DOHH2 (cell line): ENCODE results near the gene RPL13A.
"Not testable (repeated sequence)": the region's sequence is repeated elsewhere in the genome, so short reads cannot be mapped to it uniquely, and the experiment has no call there.

Experiments
- H3F3A ChIP-seq: fragments of 200-600 bp; sonication (generic), shearing (Covaris generic); 2 replicates; pipeline ENCODE4 v1.6.0; 2016; ENCODE audit warnings: antibody characterized with exemption, mild to moderate bottlenecking; ENCODE audit not compliant: control insufficient read depth, insufficient read depth
- H3K27ac ChIP-seq: fragments of 200-600 bp; sonication (generic); 2 replicates; pipeline ENCODE4 v1.5.1; 2014; ENCODE audit warnings: low read depth, mild to moderate bottlenecking, low read length, moderate library complexity
- H3K27me3 ChIP-seq: fragments of 200-600 bp; sonication (generic); 2 replicates; pipeline ENCODE4 v1.6.1; 2014; ENCODE audit warnings: mild to moderate bottlenecking, low read length, mixed read lengths; ENCODE audit not compliant: control insufficient read depth
- H3K36me3 ChIP-seq: fragments of 200-600 bp; sonication (generic); 2 replicates; pipeline ENCODE4 v1.6.1; 2014; ENCODE audit warnings: mild to moderate bottlenecking, low read length, moderate library complexity, mixed read lengths; ENCODE audit not compliant: control insufficient read depth
- H3K4me1 ChIP-seq: fragments of 200-600 bp; sonication (generic); 2 replicates; pipeline ENCODE4 v1.6.1; 2014; ENCODE audit warnings: mild to moderate bottlenecking, low read length, mixed read lengths; ENCODE audit not compliant: control insufficient read depth
- H3K4me2 ChIP-seq: fragments of 200-600 bp; sonication (generic); 2 replicates; pipeline ENCODE4 v1.6.0; 2014; ENCODE audit warnings: mild to moderate bottlenecking, low read length, moderate library complexity
- H3K4me3 ChIP-seq: fragments of 200-600 bp; sonication (generic); 2 replicates; pipeline ENCODE4 v1.5.1; 2014; ENCODE audit warnings: mild to moderate bottlenecking, low read length, mixed read lengths
- H3K79me2 ChIP-seq: fragments of 200-600 bp; sonication (generic); 2 replicates; pipeline ENCODE4 v1.6.1; 2014; ENCODE audit warnings: mild to moderate bottlenecking, low read length, mixed read lengths; ENCODE audit not compliant: control insufficient read depth
- H3K9me2 ChIP-seq: fragments of 200-600 bp; sonication (generic); replicated peaks from 2 replicates; pipeline ENCODE4 v1.6.1; 2014; ENCODE audit warnings: mild to moderate bottlenecking, low read length, mixed read lengths; ENCODE audit not compliant: control insufficient read depth
- H3K9me3 ChIP-seq: fragments of 200-600 bp; sonication (generic); 2 replicates; pipeline ENCODE4 v1.6.1; 2014; ENCODE audit warnings: antibody characterized with exemption, low read length, mixed read lengths; ENCODE audit not compliant: control insufficient read depth, insufficient read depth
- H4K20me1 ChIP-seq: fragments of 200-600 bp; sonication (generic); 2 replicates; pipeline ENCODE4 v1.6.0; 2014; ENCODE audit warnings: low read depth, mild to moderate bottlenecking, antibody characterized with exemption, low read length, moderate library complexity; ENCODE audit not compliant: control insufficient read depth, insufficient read depth
- EZH2phosphoT487 ChIP-seq: fragments of 200-600 bp; sonication (generic); IDR thresholded peaks from 2 replicates; pipeline ENCODE4 v1.6.1; 2017; ENCODE audit warnings: borderline replicate concordance, mild to moderate bottlenecking, antibody characterized with exemption, low read length, moderate library complexity, mixed read lengths
- TF ChIP-seq, protein P1 (sequence below): fragments of 200-600 bp; sonication (generic); IDR thresholded peaks from one replicate; pipeline ENCODE4 v1.5.1; 2014; ENCODE audit warnings: antibody characterized with exemption, mild to moderate bottlenecking, low read depth, low read length; ENCODE audit not compliant: poor library complexity, severe bottlenecking

RPL13A gene

DNA sequence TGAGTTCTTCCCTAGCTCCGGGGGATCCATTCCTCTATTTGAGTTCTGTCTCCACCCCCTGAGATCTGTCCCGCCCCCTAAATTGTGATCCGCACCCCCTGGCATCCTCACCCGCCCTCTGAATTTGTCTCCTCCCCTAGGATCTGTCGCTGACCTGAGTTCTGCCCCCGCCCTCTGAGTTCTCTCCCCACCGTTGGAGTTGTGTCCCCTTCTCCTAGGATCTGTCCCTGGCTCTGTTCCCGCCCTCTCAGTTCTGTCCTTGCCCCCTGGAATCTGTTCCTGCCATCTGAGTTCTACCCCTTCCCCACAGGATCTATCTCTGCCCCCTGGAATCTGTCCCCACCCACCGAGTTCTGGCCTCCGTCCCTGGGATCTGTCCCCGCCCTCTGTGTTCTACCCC, 45.1 kb upstream of the RPL13A start:
- H3K4me2 ChIP-seq: peak overlapping the region; percentile 99
- H4K20me1 ChIP-seq: no peaks in the 10 kb centered on the region
- H3K27me3 ChIP-seq: peaks cover 46% of the 10 kb centered on the region
- no peak overlapping the region for H3K27ac ChIP-seq
- no peaks in the 10 kb centered on the region for H3K9me3 ChIP-seq
- H3K4me3 ChIP-seq: peak overlapping the region; percentile 88; the same call in 1 of the 2 replicates
- H3K79me2 ChIP-seq: no peaks in the 10 kb centered on the region
- TF ChIP-seq, protein P1, sequence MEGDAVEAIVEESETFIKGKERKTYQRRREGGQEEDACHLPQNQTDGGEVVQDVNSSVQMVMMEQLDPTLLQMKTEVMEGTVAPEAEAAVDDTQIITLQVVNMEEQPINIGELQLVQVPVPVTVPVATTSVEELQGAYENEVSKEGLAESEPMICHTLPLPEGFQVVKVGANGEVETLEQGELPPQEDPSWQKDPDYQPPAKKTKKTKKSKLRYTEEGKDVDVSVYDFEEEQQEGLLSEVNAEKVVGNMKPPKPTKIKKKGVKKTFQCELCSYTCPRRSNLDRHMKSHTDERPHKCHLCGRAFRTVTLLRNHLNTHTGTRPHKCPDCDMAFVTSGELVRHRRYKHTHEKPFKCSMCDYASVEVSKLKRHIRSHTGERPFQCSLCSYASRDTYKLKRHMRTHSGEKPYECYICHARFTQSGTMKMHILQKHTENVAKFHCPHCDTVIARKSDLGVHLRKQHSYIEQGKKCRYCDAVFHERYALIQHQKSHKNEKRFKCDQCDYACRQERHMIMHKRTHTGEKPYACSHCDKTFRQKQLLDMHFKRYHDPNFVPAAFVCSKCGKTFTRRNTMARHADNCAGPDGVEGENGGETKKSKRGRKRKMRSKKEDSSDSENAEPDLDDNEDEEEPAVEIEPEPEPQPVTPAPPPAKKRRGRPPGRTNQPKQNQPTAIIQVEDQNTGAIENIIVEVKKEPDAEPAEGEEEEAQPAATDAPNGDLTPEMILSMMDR: no peak
- TF ChIP-seq EZH2phosphoT487: no peak
- H3K36me3 ChIP-seq: peaks cover 11% of the 10 kb centered on the region
- peaks cover 9% of the 10 kb centered on the region for H3F3A ChIP-seq
- H3K4me1 ChIP-seq: peaks cover 21% of the 10 kb centered on the region
- no peaks in the 10 kb centered on the region for H3K9me2 ChIP-seq

DNA sequence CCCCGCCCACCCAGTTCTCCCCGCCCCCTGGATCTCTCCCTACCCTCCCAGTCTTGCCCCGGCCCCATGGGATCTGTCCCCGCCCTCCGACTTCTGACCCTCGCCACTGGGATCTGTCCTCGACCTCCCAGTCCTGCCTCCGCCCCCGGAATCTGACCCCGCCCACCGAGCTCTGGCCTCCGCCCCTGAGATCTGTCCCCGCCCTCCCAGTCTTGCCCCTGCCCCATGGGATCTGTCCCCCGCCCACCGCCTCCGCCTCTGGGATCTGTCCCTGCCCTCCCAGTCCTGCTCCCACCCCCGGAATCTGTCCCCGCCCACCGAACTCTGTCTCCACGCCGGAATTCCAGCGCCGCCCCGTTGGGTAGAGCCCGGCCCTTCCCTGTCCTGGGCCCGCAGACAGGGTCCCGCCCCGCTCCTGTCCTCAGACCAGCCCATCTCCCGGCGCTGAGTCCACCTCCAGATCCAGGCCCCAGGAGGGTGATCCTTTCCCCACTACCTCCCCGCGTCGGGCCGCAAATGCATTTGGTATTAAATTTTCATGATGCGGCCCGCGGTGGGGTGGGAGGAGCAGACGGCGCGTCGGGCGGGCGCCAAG, 44.5 kb upstream of the RPL13A start:
- Histone ChIP-seq H3K79me2 (no peaks in the 10 kb centered on the region; the same call in 1 of the 2 replicates), H3K4me2 (peak overlapping the region; percentile 99), H3K9me3 (no peaks in the 10 kb centered on the region), H3K4me3 (peak overlapping the region; percentile 88), H3F3A (peaks cover 9% of the 10 kb centered on the region), H3K4me1 (peaks cover 23% of the 10 kb centered on the region), H3K9me2 (no peaks in the 10 kb centered on the region), H4K20me1 (no peaks in the 10 kb centered on the region), H3K27me3 (peaks cover 41% of the 10 kb centered on the region), H3K36me3 (peaks cover 16% of the 10 kb centered on the region), H3K27ac (peak overlapping the region; percentile 39; the same call in 1 of the 2 replicates)
- TF ChIP-seq, protein P1: no peak
- TF ChIP-seq EZH2phosphoT487: no peak

DNA sequence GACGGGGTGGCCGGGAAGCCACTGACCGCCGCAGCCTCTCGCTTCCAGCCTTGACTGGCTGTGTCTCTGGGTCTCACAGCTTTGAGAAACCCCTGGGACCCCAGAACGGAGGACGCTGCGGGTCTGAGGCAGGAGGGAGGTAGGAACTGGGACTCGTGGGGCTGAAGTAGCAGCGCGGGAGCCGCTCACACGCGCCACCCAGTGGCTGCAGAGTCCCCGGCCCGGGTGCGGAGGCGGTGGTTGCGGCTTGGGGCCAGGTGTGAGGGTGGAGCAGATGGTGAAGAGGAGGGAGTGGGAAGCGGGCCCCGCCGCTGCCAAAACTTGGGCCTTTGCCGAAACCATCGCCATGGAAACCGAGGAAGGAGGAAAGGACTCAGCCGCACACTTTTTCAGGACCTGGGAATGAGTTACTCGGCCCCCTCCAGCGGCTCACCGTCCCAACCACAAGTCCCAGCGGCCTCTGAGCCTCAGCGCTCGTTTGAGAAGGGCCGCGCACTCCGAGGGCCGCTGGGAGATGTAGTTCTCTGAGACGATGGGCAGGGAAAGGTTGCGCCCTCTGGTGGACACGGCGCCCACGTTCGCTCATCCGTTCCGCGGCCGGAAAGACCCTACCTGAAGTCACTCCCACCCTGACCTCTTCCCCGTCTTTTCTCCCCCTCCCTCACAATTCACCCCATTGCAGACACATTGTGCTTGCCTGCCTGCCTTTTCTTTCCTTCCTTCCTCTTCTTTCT, 43.9 kb upstream of the RPL13A start:
- Histone ChIP-seq H3K27ac (peak overlapping the region; percentile 39; the same call in 1 of the 2 replicates), H3K4me2 (peak overlapping the region; percentile 99), H3K79me2 (peaks cover 3% of the 10 kb centered on the region), H3K9me3 (no peaks in the 10 kb centered on the region), H3K27me3 (peaks cover 34% of the 10 kb centered on the region), H3F3A (peaks cover 9% of the 10 kb centered on the region), H3K4me3 (peak overlapping the region; percentile 88), H3K36me3 (peaks cover 23% of the 10 kb centered on the region), H4K20me1 (no peaks in the 10 kb centered on the region), H3K4me1 (peaks cover 24% of the 10 kb centered on the region), H3K9me2 (no peaks in the 10 kb centered on the region)
- no peak for TF ChIP-seq EZH2phosphoT487
- TF ChIP-seq, protein P1: peak; percentile 96

DNA sequence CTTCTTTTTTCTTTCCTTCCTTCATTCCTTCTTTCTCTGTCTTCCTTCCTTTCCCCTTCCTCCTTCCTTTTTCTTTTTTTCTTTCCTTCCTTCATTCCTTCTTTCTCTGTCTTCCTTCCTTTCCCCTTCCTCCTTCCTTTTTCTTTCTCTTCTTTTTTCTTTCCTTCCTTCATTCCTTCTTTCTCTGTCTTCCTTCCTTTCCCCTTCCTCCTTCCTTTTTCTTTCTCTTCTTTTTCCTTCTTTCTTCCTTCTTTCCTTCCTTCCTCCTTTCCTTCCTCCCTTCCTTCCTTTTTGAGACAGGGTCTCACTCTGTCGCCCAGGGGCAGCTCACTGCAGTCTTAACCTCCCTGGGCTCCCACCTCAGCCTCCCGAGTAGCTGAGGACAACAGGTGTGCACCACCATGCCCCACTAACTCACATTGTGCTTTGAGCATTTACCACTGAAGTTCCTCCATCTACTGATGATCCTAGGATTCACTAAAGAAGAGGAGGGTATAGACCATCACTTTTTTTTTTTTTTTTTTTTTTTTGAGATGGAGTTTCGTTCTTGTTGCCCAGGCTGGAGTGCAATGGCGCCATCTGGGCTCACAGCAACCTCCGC, 43.2 kb upstream of the RPL13A start:
- H3K27ac ChIP-seq, H4K20me1 ChIP-seq, H3K9me3 ChIP-seq, H3F3A ChIP-seq, H3K79me2 ChIP-seq, H3K9me2 ChIP-seq: not testable (repeated sequence)
- Histone ChIP-seq H3K4me2 (peak overlapping the region; percentile 99), H3K27me3 (peaks cover 28% of the 10 kb centered on the region), H3K36me3 (peaks cover 29% of the 10 kb centered on the region), H3K4me1 (peaks cover 24% of the 10 kb centered on the region), H3K4me3 (peak overlapping the region; percentile 88)
